H1 (cell line): ENCODE data around the gene CXCL11. TPM values are rescaled to one million over a fixed set of nuclear protein-coding genes. Genes with fewer than 3 reads are reported as not detected.

Source experiments
- CTCF ChIA-PET: fragments of 300-600 bp; sonication (Branson Sonifier 250); formaldehyde crosslinking; loops from one replicate; lab custom pipeline; 2021; ENCODE audit not compliant: partially characterized antibody; lab: Charles Lee
- POLR2A ChIA-PET: fragments of 300-600 bp; sonication (Branson Sonifier 250); formaldehyde crosslinking; loops from one replicate; lab custom pipeline; 2021; ENCODE audit warnings: inconsistent platforms; ENCODE audit not compliant: partially characterized antibody; lab: Charles Lee
- DNase-seq, 2 experiments: peaks; one replicate each; pipeline versions ENCODE4 v3.0.0 to v3.0.0-alpha.2; 2010 to 2022; ENCODE audit warnings: low spot score in 2 of 2, low read depth in 1 of 2, mixed read lengths in 1 of 2
- FAIRE-seq: peaks from 2 replicates; lab custom pipeline; 2011; peaks lifted over from hg19 to GRCh38; lab: Jason Lieb, UNC
- H2AFZ ChIP-seq: 2 replicates; pipeline ENCODE4 v1.8.1; 2012; ENCODE audit warnings: low read length, inconsistent platforms
- H2AK5ac ChIP-seq: 2 replicates; pipeline ENCODE4 v1.6.1; 2013; ENCODE audit warnings: low read depth, low read length
- H2BK120ac ChIP-seq: replicated peaks from 2 replicates; pipeline ENCODE3; 2013; ENCODE audit warnings: low read depth, low read length, inconsistent platforms
- H2BK12ac ChIP-seq: 2 replicates; pipeline ENCODE4 v1.6.1; 2013; ENCODE audit warnings: low read depth, low read length
- H2BK15ac ChIP-seq: 2 replicates; pipeline ENCODE4 v1.6.1; 2013; ENCODE audit warnings: low read length
- H2BK20ac ChIP-seq: 2 replicates; pipeline ENCODE4 v1.6.1; 2013; ENCODE audit warnings: low read length
- H2BK5ac ChIP-seq: 2 replicates; pipeline ENCODE4 v1.6.1; 2013; ENCODE audit warnings: low read depth, low read length
- H3K14ac ChIP-seq: 2 replicates; pipeline ENCODE4 v1.6.1; 2013; ENCODE audit warnings: inconsistent platforms; ENCODE audit not compliant: insufficient read length
- H3K18ac ChIP-seq: 2 replicates; pipeline ENCODE4 v1.6.1; 2013; ENCODE audit warnings: low read length; ENCODE audit errors: extremely low read depth
- H3K23ac ChIP-seq: 2 replicates; pipeline ENCODE4 v1.6.1; 2013; ENCODE audit warnings: inconsistent platforms; ENCODE audit not compliant: insufficient read length
- H3K23me2 ChIP-seq: 2 replicates; pipeline ENCODE4 v1.6.1; 2013; ENCODE audit warnings: low read depth, low read length
- H3K27ac ChIP-seq: 2 replicates; pipeline ENCODE4 v1.6.1; 2011; ENCODE audit warnings: low read depth, low read length, inconsistent platforms
- H3K27me3 ChIP-seq, 4 experiments: replicated peaks in 1 of 4; 1 replicate in 1 of 4; 2 replicates in 3 of 4; pipeline versions ENCODE4 v1.6.1 to v1.8.1; 2011 to 2013; ENCODE audit warnings: low read length in 3 of 4, mild to moderate bottlenecking in 3 of 4, inconsistent platforms in 2 of 4, mixed read lengths in 2 of 4, moderate library complexity in 1 of 4; ENCODE audit not compliant: control insufficient read depth in 3 of 4, insufficient read depth in 3 of 4; ENCODE audit errors: extremely low read depth in 1 of 4
- H3K36me3 ChIP-seq, 4 experiments: 2 replicates each; pipeline versions ENCODE4 v1.6.1 to v1.8.1; 2011 to 2013; ENCODE audit warnings: mild to moderate bottlenecking in 4 of 4, low read length in 3 of 4, moderate library complexity in 2 of 4, control low read depth in 1 of 4, inconsistent platforms in 1 of 4; ENCODE audit not compliant: insufficient read depth in 4 of 4, control insufficient read depth in 2 of 4
- H3K4ac ChIP-seq: replicated peaks from 2 replicates; pipeline ENCODE3; 2013; ENCODE audit warnings: low read length, low read depth, mixed read lengths, inconsistent platforms; ENCODE audit not compliant: insufficient read length
- H3K4me1 ChIP-seq, 4 experiments: replicated peaks in 1 of 4; 1 replicate in 1 of 4; 2 replicates in 3 of 4; pipeline versions ENCODE4 v1.6.1 to v1.8.1; 2011 to 2013; ENCODE audit warnings: low read length in 3 of 4, inconsistent platforms in 2 of 4, mixed read lengths in 1 of 4; ENCODE audit not compliant: insufficient read depth in 4 of 4, control insufficient read depth in 3 of 4
- H3K4me2 ChIP-seq, 2 experiments: 2 replicates each; pipeline versions ENCODE4 v1.6.1 to v1.8.1; 2011 to 2013; ENCODE audit warnings: low read depth in 2 of 2, low read length in 2 of 2, control low read depth in 1 of 2, inconsistent platforms in 1 of 2, mild to moderate bottlenecking in 1 of 2; ENCODE audit not compliant: insufficient read depth in 1 of 2
- H3K4me3 ChIP-seq, 4 experiments: fragments of 200-600, 300-600 bp in 1 of 4; sonication (generic), shearing (Covaris generic), sonication (Bioruptor Twin) in 1 of 4; 2 replicates each; pipeline versions ENCODE4 v1.5.1 to v1.8.1; 2011 to 2016; ENCODE audit warnings: low read length in 4 of 4, low read depth in 3 of 4, control low read depth in 2 of 4, inconsistent platforms in 2 of 4, mild to moderate bottlenecking in 2 of 4, mixed read lengths in 1 of 4, moderate library complexity in 1 of 4; ENCODE audit not compliant: insufficient read depth in 2 of 4; ENCODE audit errors: extremely low read depth in 1 of 4
- H3K56ac ChIP-seq: replicated peaks from 2 replicates; pipeline ENCODE3; 2013; ENCODE audit warnings: low read depth, mild to moderate bottlenecking, mixed read lengths, low read length, inconsistent platforms; ENCODE audit not compliant: insufficient read length
- H3K79me1 ChIP-seq: 2 replicates; pipeline ENCODE4 v1.6.1; 2013; ENCODE audit warnings: low read depth, low read length, control low read depth
- H3K79me2 ChIP-seq, 2 experiments: 2 replicates each; pipeline versions ENCODE4 v1.6.1 to v1.8.1; 2012 to 2013; ENCODE audit warnings: low read length in 2 of 2, mild to moderate bottlenecking in 2 of 2, inconsistent platforms in 1 of 2; ENCODE audit not compliant: insufficient read depth in 2 of 2, control insufficient read depth in 1 of 2
- H3K9ac ChIP-seq, 4 experiments: replicated peaks in 1 of 4; 1 replicate in 1 of 4; 2 replicates in 3 of 4; pipeline versions ENCODE4 v1.6.1 to v1.8.1; 2011 to 2013; ENCODE audit warnings: low read depth in 3 of 4, low read length in 3 of 4, control low read depth in 2 of 4, mild to moderate bottlenecking in 2 of 4, moderate library complexity in 2 of 4, inconsistent platforms in 1 of 4; ENCODE audit errors: extremely low read depth in 1 of 4
- H3K9me3 ChIP-seq, 2 experiments: 2 replicates each; pipeline versions ENCODE4 v1.6.1 to v1.8.1; 2012 to 2013; ENCODE audit warnings: mild to moderate bottlenecking in 2 of 2, moderate library complexity in 2 of 2, control low read depth in 1 of 2, inconsistent platforms in 1 of 2, low read depth in 1 of 2, low read length in 1 of 2, mixed read lengths in 1 of 2; ENCODE audit not compliant: insufficient read depth in 2 of 2
- H4K20me1 ChIP-seq, 2 experiments: replicated peaks in 1 of 2; 2 replicates each; pipeline versions ENCODE3 to v1.8.1; 2011 to 2013; ENCODE audit warnings: inconsistent platforms in 2 of 2, low read length in 2 of 2, mild to moderate bottlenecking in 1 of 2; ENCODE audit not compliant: insufficient read depth in 2 of 2, control insufficient read depth in 1 of 2
- H4K5ac ChIP-seq: 2 replicates; pipeline ENCODE4 v1.6.1; 2013; ENCODE audit warnings: low read length, low read depth, mixed read lengths, inconsistent platforms; ENCODE audit not compliant: insufficient read length
- H4K8ac ChIP-seq: 2 replicates; pipeline ENCODE4 v1.8.0; 2013; ENCODE audit warnings: mild to moderate bottlenecking, moderate library complexity, low read length, inconsistent platforms; ENCODE audit not compliant: insufficient read depth; ENCODE audit errors: extremely low read depth
- H4K91ac ChIP-seq: replicated peaks from 2 replicates; pipeline ENCODE3; 2013; ENCODE audit warnings: low read length, mixed read lengths, inconsistent platforms; ENCODE audit not compliant: insufficient read length
- CBX8 ChIP-seq: fragments of 300-800, 300-1000 bp; sonication (generic); IDR thresholded peaks from 2 replicates; pipeline ENCODE4 v1.7.1; 2016; ENCODE audit warnings: low read depth, low read length, borderline replicate concordance
- CTBP2 ChIP-seq: IDR thresholded peaks from 2 replicates; pipeline ENCODE4 v1.7.0; 2011; ENCODE audit warnings: borderline replicate concordance, mild to moderate bottlenecking, moderate library complexity, mixed read lengths, low read length; ENCODE audit not compliant: insufficient read depth, insufficient read length
- HDAC6 ChIP-seq: IDR thresholded peaks from one replicate; pipeline ENCODE4 v1.7.1; 2012; ENCODE audit warnings: low read depth, mild to moderate bottlenecking, inconsistent platforms, low read length, moderate library complexity
- JUND ChIP-seq: IDR thresholded peaks from 2 replicates; pipeline ENCODE4 v1.6.1; 2011; ENCODE audit warnings: mild to moderate bottlenecking, improper control_type of control experiment, low read length
- KDM5A ChIP-seq: fragments of 200-600 bp; IDR thresholded peaks from 2 replicates; pipeline ENCODE4 v1.7.1; 2012; ENCODE audit warnings: mild to moderate bottlenecking, low read length, inconsistent platforms, mixed read lengths
- SAP30 ChIP-seq: fragments of 300-600 bp; sonication (generic); IDR thresholded peaks from 2 replicates; pipeline ENCODE4 v1.7.1; 2012; ENCODE audit warnings: low read length, moderate library complexity, mild to moderate bottlenecking, inconsistent platforms; ENCODE audit not compliant: insufficient read depth, insufficient replicate concordance
- SP4 ChIP-seq: IDR thresholded peaks from 2 replicates; pipeline ENCODE4 v1.6.1; 2012; ENCODE audit warnings: low read length, inconsistent platforms
- WGBS, 2 experiments: shearing (Covaris generic) in 1 of 2; methylation state at CpG; one replicate each; pipeline versions ENCODE4 v1.1.6 to v1.1.7; 2013 to 2015; ENCODE audit warnings: low lambda C conversion rate in 2 of 2, mixed read lengths in 2 of 2, inconsistent platforms in 1 of 2, low coverage in 1 of 2, missing lambda C conversion rate in 1 of 2; ENCODE audit not compliant: insufficient replicate concordance in 2 of 2, insufficient coverage in 1 of 2, insufficient read length in 1 of 2; ENCODE audit errors: extremely low coverage in 1 of 2, missing lambda C conversion rate in 1 of 2; 5-methylcytosine and 5-hydroxymethylcytosine counted together
- polyA plus RNA-seq, 7 experiments: library from polyadenylated mRNA; depleted of rRNA in 3 of 7; stranded (reverse) in 5 of 7; unstranded in 2 of 7; fragments of >200 nt in 5 of 7; fragments of 200-250 nt in 2 of 7; gene quantifications; 1 replicate in 5 of 7; 2 replicates in 1 of 7; 4 replicates in 1 of 7; pipeline versions ENCODE4 v1.2.1 to v1.2.3, GENCODE V29; 2011 to 2013; ENCODE audit warnings: missing spikeins in 2 of 7, mixed read lengths in 2 of 7
- total RNA-seq: library from RNA; stranded (reverse); fragmentation: NEBNext Ultra II Directional; extraction: Animal tissue kit (Norgen Biotek cat#: 25700); gene quantifications from 2 replicates; pipeline ENCODE4 v1.2.1, GENCODE V29; 2021

Gene CXCL11
- total and polyA plus RNA-seq, 2 of the 8 experiments (the other 6 are each of a cell fraction or from before 2014, with no cell fraction given) = 0.18 TPM; not detected in 1

- Histone ChIP-seq H3K79me2 (no peaks in the 10 kb centered on the region), H2BK5ac (no peak within 1 kb of the TSS), H2AK5ac (no peak within 1 kb of the TSS), H2BK15ac (no peak within 1 kb of the TSS), H3K36me3 (no peaks in the 10 kb centered on the region), H3K4me1 (peaks cover 0 to 3% (median 1%) of the 10 kb centered on the region in 4 experiments; a peak in 4 of 7 replicates), H3K9ac (no peak within 1 kb of the TSS), H4K8ac (no peak within 1 kb of the TSS), H2BK120ac (no peak within 1 kb of the TSS), H2AFZ (no peak within 1 kb of the TSS), H3K23me2 (no peaks in the 10 kb centered on the region), H3K18ac (no peak within 1 kb of the TSS), H2BK12ac (no peak within 1 kb of the TSS), H3K9me3 (no peaks in the 10 kb centered on the region), H4K5ac (no peak within 1 kb of the TSS), H4K20me1 (no peaks in the 10 kb centered on the region), H4K91ac (no peak within 1 kb of the TSS), H2BK20ac (no peak within 1 kb of the TSS), H3K4me2 (no peak within 1 kb of the TSS), H3K56ac (no peak within 1 kb of the TSS), H3K27ac (no peak within 1 kb of the TSS), H3K23ac (no peak within 1 kb of the TSS), H3K79me1 (no peaks in the 10 kb centered on the region), H3K14ac (no peak within 1 kb of the TSS), H3K4me3 (no peak within 1 kb of the TSS), H3K4ac (no peak within 1 kb of the TSS), H3K27me3 (no peaks in the 10 kb centered on the region; a peak in 1 of 7 replicates)
- CTCF ChIA-PET = no interaction called here
- POLR2A ChIA-PET = interaction anchor here (0.7 kb wide), 1 partner anchor 14 kb away, joined by 3 read pairs; no protein-coding TSS in a partner anchor
- no peak for FAIRE-seq
- DNase-seq = no peak
- 90% methylated on average over 1 of the region's 1 CpG; no CpG with 5 or more reads in 1 of the 2 experiments for WGBS, 2 experiments
- TF ChIP-seq SAP30 (no peak), JUND (no peak), CTBP2 (no peak), SP4 (no peak), KDM5A (no peak), HDAC6 (no peak), CBX8 (no peak)
These were observed 28.6 kb downstream of the CXCL11 start, which contains the start of gene CXCL9 for GRCh38 chr4:76007089-76007862. TSS of gene CXCL9 (minus strand) at chr4:76007509. CDS start at chr4:76007449, 60 bp downstream.
